RWPE2 (cell line): Measurements from ENCODE around the gene IRX3.

Source experiments
- ATAC-seq: fragments of 200-7000 bp; cut with Tn5 transposase; 3 replicates; pipeline ENCODE4 v1.9.1; 2021; ENCODE audit warnings: low read depth
- DNase-seq: peaks from one replicate; pipeline ENCODE4 v3.0.0-alpha.2; 2020; ENCODE audit warnings: low spot score
- H3K27ac ChIP-seq: fragments of 450-650 bp; 2 replicates; pipeline ENCODE4 v1.5.1; 2017; ENCODE audit warnings: mild to moderate bottlenecking; ENCODE audit not compliant: poor library complexity, severe bottlenecking
- H3K27me3 ChIP-seq: fragments of 250-450 bp; sonication (Bioruptor Pico); 2 replicates; pipeline ENCODE4 v1.5.1; 2021; ENCODE audit warnings: mild to moderate bottlenecking, moderate library complexity; ENCODE audit not compliant: insufficient read depth, poor library complexity, severe bottlenecking
- H3K36me3 ChIP-seq: fragments of 250-450 bp; sonication (Bioruptor Pico); 2 replicates; pipeline ENCODE4 v1.5.1; 2020; ENCODE audit warnings: low read depth, mild to moderate bottlenecking, moderate library complexity
- H3K4me1 ChIP-seq: fragments of 250-450 bp; sonication (Bioruptor Pico); 2 replicates; pipeline ENCODE4 v1.5.1; 2021; ENCODE audit warnings: mild to moderate bottlenecking, moderate library complexity; ENCODE audit not compliant: insufficient read depth, poor library complexity, severe bottlenecking
- H3K4me3 ChIP-seq: fragments of 250-450 bp; sonication (Bioruptor Pico); 2 replicates; pipeline ENCODE4 v1.5.1; 2021; ENCODE audit warnings: mild to moderate bottlenecking, moderate library complexity; ENCODE audit not compliant: severe bottlenecking
- H3K9me3 ChIP-seq: fragments of 250-450 bp; sonication (Bioruptor Pico); 2 replicates; pipeline ENCODE4 v1.5.1; 2021; ENCODE audit warnings: mild to moderate bottlenecking, moderate library complexity; ENCODE audit not compliant: severe bottlenecking
- TF ChIP-seq, protein P1 (sequence below): fragments of 450-650 bp; IDR thresholded peaks from one replicate; pipeline ENCODE4 v1.5.1; 2017; ENCODE audit warnings: mild to moderate bottlenecking, moderate library complexity; ENCODE audit not compliant: poor library complexity, severe bottlenecking

The IRX3 gene

DNA sequence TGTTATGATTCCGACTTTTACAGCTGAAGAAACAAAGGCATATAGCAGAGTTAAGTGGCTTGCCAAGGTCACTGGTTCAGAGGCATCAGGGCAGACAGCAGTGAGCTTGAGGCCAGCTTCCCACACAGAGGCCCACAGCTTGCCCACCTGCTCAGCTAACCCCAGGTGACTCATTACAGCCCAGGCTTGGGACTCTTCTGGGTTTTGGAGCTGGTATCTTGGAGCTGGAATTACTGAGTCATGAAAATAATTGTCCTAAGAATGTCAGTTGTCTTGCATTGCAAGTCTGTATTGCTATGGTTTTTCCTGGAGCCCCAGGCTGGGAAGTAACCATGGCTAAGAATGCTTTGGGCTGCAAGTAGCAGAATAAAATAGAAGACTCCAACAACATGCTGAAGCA lies 32.4 kb upstream of the IRX3 start:
- Histone ChIP-seq H3K36me3 (no peaks in the 10 kb centered on the region), H3K4me3 (no peak overlapping the region), H3K27ac (no peak overlapping the region), H3K27me3 (no peaks in the 10 kb centered on the region), H3K9me3 (no peaks in the 10 kb centered on the region), H3K4me1 (no peaks in the 10 kb centered on the region)
- ATAC-seq (no peak), DNase-seq (no peak)
- TF ChIP-seq, protein P1, sequence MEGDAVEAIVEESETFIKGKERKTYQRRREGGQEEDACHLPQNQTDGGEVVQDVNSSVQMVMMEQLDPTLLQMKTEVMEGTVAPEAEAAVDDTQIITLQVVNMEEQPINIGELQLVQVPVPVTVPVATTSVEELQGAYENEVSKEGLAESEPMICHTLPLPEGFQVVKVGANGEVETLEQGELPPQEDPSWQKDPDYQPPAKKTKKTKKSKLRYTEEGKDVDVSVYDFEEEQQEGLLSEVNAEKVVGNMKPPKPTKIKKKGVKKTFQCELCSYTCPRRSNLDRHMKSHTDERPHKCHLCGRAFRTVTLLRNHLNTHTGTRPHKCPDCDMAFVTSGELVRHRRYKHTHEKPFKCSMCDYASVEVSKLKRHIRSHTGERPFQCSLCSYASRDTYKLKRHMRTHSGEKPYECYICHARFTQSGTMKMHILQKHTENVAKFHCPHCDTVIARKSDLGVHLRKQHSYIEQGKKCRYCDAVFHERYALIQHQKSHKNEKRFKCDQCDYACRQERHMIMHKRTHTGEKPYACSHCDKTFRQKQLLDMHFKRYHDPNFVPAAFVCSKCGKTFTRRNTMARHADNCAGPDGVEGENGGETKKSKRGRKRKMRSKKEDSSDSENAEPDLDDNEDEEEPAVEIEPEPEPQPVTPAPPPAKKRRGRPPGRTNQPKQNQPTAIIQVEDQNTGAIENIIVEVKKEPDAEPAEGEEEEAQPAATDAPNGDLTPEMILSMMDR, result no peak

DNA sequence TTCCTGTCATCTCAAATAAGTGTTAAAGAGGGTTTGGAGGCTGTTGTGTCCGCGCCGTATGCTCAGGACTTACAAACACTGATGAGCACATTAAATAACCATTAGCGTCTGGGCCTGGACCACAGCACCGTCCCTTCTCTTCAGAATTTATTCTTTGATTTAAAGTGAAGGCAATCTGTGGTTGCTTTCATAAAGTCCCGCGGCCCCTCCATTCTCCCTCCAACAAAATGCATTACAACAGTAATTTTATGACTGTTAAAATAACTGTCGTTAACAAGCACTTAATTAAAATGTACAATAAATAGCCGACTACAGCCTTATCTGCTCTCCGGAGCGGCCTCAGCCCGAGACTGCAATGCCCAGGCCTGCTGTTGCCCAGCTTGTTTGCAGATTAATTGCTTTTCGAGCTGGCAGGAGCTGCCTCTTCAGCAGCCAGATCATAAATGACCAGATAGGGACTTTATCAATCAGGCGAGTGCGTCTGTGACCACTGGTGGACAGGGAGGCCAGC lies 30.6 kb upstream of the IRX3 start:
- ATAC-seq, result no peak
- Histone ChIP-seq H3K36me3 (no peaks in the 10 kb centered on the region), H3K4me1 (no peaks in the 10 kb centered on the region), H3K27me3 (no peaks in the 10 kb centered on the region), H3K27ac (no peak overlapping the region), H3K4me3 (no peak overlapping the region), H3K9me3 (no peaks in the 10 kb centered on the region)
- DNase-seq, result no peak
- TF ChIP-seq, protein P1, result no peak

DNA sequence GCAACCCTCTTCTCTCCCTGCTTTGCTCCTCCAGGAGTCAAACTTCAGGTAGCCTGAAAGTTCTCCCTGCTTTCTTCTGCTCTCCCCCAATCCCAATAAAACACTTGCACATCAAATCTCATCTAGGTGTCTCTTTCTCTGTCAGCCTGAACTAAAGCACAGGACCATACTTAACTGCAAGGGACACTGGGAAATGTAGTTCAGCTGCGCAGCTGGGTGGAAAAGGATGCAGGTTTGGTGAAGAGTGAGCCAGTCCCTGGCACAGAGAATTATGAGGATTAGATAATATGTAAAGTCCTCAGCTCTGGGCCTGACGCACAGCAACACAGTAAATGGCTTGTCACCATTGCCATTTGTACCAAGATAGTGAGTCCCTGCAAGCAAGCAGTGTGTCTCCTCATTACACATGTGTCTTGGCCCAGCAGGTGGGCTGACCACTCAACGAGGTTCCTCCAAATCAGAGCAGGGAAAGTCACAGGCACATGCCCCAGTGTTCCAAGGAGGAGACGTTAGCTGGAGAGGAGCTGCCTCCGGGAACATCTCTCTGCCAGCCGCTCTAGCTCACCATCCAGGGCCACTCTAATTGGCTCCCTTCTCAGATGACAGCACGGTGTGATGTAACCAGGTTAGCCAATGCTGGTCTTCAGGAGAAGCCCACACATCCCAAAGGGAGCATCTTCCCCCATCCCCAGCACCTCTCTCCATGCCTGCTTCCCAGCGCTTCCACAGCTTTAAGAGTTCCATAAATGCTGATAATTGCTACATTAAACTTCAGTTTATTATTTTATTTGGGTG lies 29.7 kb upstream of the IRX3 start:
- TF ChIP-seq, protein P1, result no peak
- Histone ChIP-seq H3K36me3 (no peaks in the 10 kb centered on the region), H3K4me3 (no peak overlapping the region), H3K4me1 (no peaks in the 10 kb centered on the region), H3K27me3 (no peaks in the 10 kb centered on the region), H3K9me3 (no peaks in the 10 kb centered on the region), H3K27ac (no peak overlapping the region)
- DNase-seq (no peak), ATAC-seq (no peak)

DNA sequence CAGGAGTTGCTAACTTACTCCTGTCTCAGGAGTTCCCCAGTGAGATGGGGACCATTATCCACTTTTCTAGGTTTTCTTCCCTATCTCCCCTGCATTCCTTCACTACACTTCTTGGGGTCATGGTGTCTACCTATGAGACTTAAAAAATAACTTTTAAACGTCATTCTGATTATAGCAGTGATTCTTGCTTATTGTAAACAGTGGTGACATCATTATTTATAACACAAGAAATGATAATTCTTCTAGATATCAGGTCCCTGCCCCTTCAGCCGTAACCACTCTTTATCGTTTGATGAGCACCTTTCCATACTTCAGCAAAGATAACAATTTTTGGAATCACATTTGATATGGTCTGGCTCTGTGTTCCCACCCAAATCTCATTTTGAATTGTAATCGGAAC lies 27.2 kb upstream of the IRX3 start:
- TF ChIP-seq, protein P1, result no peak
- H3K4me1 ChIP-seq, result no peaks in the 10 kb centered on the region

GRCh38 chr16:54312502-54312991 lies 26.0 kb upstream of the IRX3 start:
- DNase-seq, result no peak
- ATAC-seq, result no peak
- Histone ChIP-seq H3K4me1 (no peaks in the 10 kb centered on the region), H3K27me3 (no peaks in the 10 kb centered on the region), H3K27ac (no peak overlapping the region), H3K9me3 (no peaks in the 10 kb centered on the region), H3K4me3 (no peak overlapping the region), H3K36me3 (no peaks in the 10 kb centered on the region)
- TF ChIP-seq, protein P1, result no peak

More for the DNA sequence above, 27.2 kb upstream of the IRX3 start:
- ATAC-seq (no peak), DNase-seq (no peak)
- no peak overlapping the region for H3K27ac ChIP-seq
- no peaks in the 10 kb centered on the region for H3K9me3 ChIP-seq
- H3K27me3 ChIP-seq, result no peaks in the 10 kb centered on the region
- no peak overlapping the region for H3K4me3 ChIP-seq
- H3K36me3 ChIP-seq, result no peaks in the 10 kb centered on the region
